HEK293 (cell line): ENCODE results near the gene RTCB.

Experiments used
- CTCF ChIA-PET: fragments of 350-600 bp; formaldehyde crosslinking; extraction: SDS; loops from one replicate; lab custom pipeline; 2021; ENCODE audit warnings: antibody characterized with exemption; lab: Yijun Ruan, JAX
- POLR2A ChIA-PET: fragments of 300-600 bp; formaldehyde crosslinking; extraction: SDS; loops from one replicate; lab custom pipeline; 2020; ENCODE audit warnings: antibody characterized with exemption, inconsistent platforms; lab: Yijun Ruan, JAX
- H3K27ac ChIP-seq: fragments of 200-500 bp; sonication (Bioruptor generic); 2 replicates; pipeline ENCODE4 v1.5.1; 2014; ENCODE audit warnings: low read depth, low read length, control low read depth, inconsistent platforms; ENCODE audit errors: extremely low read depth
- H3K36me3 ChIP-seq, 2 experiments: fragments of 200-500 bp in 1 of 2; sonication (Bioruptor generic) in 1 of 2; 1 replicate in 1 of 2; 2 replicates in 1 of 2; pipeline ENCODE4 v1.5.1; 2014 to 2017; ENCODE audit warnings: inconsistent platforms in 2 of 2, low read length in 2 of 2; ENCODE audit not compliant: control insufficient read depth in 2 of 2, insufficient read depth in 1 of 2
- H3K4me1 ChIP-seq: fragments of 200-500 bp; sonication (Bioruptor generic); 2 replicates; pipeline ENCODE4 v1.5.1; 2014; ENCODE audit warnings: mild to moderate bottlenecking, low read length, inconsistent platforms; ENCODE audit not compliant: control insufficient read depth, insufficient read depth
- H3K4me3 ChIP-seq: 2 replicates; pipeline ENCODE4 v1.5.1; 2011; ENCODE audit warnings: low read depth, mild to moderate bottlenecking, control low read depth, low read length, moderate library complexity
- H3K9me3 ChIP-seq: fragments of 200-500 bp; sonication (Bioruptor generic); 2 replicates; pipeline ENCODE4 v1.5.1; 2014; ENCODE audit warnings: low read depth, low read length, inconsistent platforms; ENCODE audit not compliant: control insufficient read depth, insufficient read depth
- ATF2 ChIP-seq: fragments of 450-650 bp; formaldehyde crosslinking; IDR thresholded peaks from 2 replicates; pipeline ENCODE4 v1.5.1; 2016; ENCODE audit warnings: missing biosample characterization, missing genetic modification characterization, low read depth
- BCL11B ChIP-seq: fragments of 450-650 bp; formaldehyde crosslinking; IDR thresholded peaks from 2 replicates; pipeline ENCODE4 v1.5.1; 2016; ENCODE audit warnings: low read depth, missing biosample characterization, missing genetic modification characterization
- FEZF1 ChIP-seq: fragments of 450-650 bp; formaldehyde crosslinking; IDR thresholded peaks from 2 replicates; pipeline ENCODE4 v1.5.1; 2016; ENCODE audit warnings: missing biosample characterization, missing genetic modification characterization
- KLF7 ChIP-seq: fragments of 450-650 bp; formaldehyde crosslinking; IDR thresholded peaks from 2 replicates; pipeline ENCODE4 v1.5.1; 2016; ENCODE audit warnings: missing biosample characterization, missing genetic modification characterization, borderline replicate concordance
- KLF8 ChIP-seq: fragments of 450-650 bp; formaldehyde crosslinking; IDR thresholded peaks from 2 replicates; pipeline ENCODE4 v1.5.1; 2016; ENCODE audit warnings: missing biosample characterization, missing genetic modification characterization
- KLF9 ChIP-seq: fragments of 450-650 bp; formaldehyde crosslinking; IDR thresholded peaks from 2 replicates; pipeline ENCODE4 v1.5.1; 2016; ENCODE audit warnings: missing biosample characterization, missing genetic modification characterization, low read depth
- OSR2 ChIP-seq: fragments of 450-650 bp; formaldehyde crosslinking; IDR thresholded peaks from 2 replicates; pipeline ENCODE4 v1.5.1; 2016; ENCODE audit warnings: missing biosample characterization, missing genetic modification characterization
- YY1 ChIP-seq: fragments of 450-650 bp; formaldehyde crosslinking; IDR thresholded peaks from 2 replicates; pipeline ENCODE4 v1.5.1; 2018; ENCODE audit warnings: missing biosample characterization, missing genetic modification characterization
- ZBTB1 ChIP-seq: fragments of 450-650 bp; formaldehyde crosslinking; IDR thresholded peaks from 2 replicates; pipeline ENCODE4 v1.5.1; 2016; ENCODE audit warnings: missing biosample characterization, missing genetic modification characterization
- ZBTB7A ChIP-seq: fragments of 450-650 bp; formaldehyde crosslinking; IDR thresholded peaks from 2 replicates; pipeline ENCODE4 v1.5.1; 2016; ENCODE audit warnings: low read depth, missing biosample characterization, missing genetic modification characterization
- ZFHX2 ChIP-seq: fragments of 450-650 bp; formaldehyde crosslinking; conservative IDR thresholded peaks from 2 replicates; pipeline ENCODE4 v1.5.1; 2016; ENCODE audit warnings: missing biosample characterization, missing genetic modification characterization
- ZNF114 ChIP-seq: fragments of 450-650 bp; formaldehyde crosslinking; IDR thresholded peaks from 2 replicates; pipeline ENCODE4 v1.5.0; 2017; ENCODE audit warnings: missing biosample characterization, missing genetic modification characterization
- ZNF121 ChIP-seq: fragments of 450-650 bp; formaldehyde crosslinking; IDR thresholded peaks from 2 replicates; pipeline ENCODE4 v1.5.1; 2016; ENCODE audit warnings: missing biosample characterization, missing genetic modification characterization
- ZNF155 ChIP-seq: fragments of 450-650 bp; formaldehyde crosslinking; IDR thresholded peaks from 2 replicates; pipeline ENCODE4 v1.5.1; 2016; ENCODE audit warnings: missing biosample characterization, missing genetic modification characterization
- ZNF184 ChIP-seq: fragments of 450-650 bp; IDR thresholded peaks from 2 replicates; pipeline ENCODE4 v1.5.1; 2018; ENCODE audit warnings: missing biosample characterization, mild to moderate bottlenecking, missing genetic modification characterization
- ZNF239 ChIP-seq: fragments of 450-650 bp; formaldehyde crosslinking; IDR thresholded peaks from 2 replicates; pipeline ENCODE4 v1.5.1; 2016; ENCODE audit warnings: missing biosample characterization, missing genetic modification characterization
- ZNF24 ChIP-seq: fragments of 450-650 bp; formaldehyde crosslinking; IDR thresholded peaks from 2 replicates; pipeline ENCODE4 v1.5.1; 2016; ENCODE audit warnings: missing biosample characterization, missing genetic modification characterization
- ZNF274 ChIP-seq, 2 experiments: fragments of 200-500 bp in 1 of 2; fragments of 450-650 bp in 1 of 2; sonication (Bioruptor generic) in 1 of 2; formaldehyde crosslinking in 1 of 2; IDR thresholded peaks; 2 replicates each; pipeline versions ENCODE4 v1.5.1 to v1.6.1; 2014 to 2016; ENCODE audit warnings: borderline replicate concordance in 1 of 2, inconsistent platforms in 1 of 2, low read length in 1 of 2, missing biosample characterization in 1 of 2, missing genetic modification characterization in 1 of 2
- ZNF302 ChIP-seq: fragments of 450-650 bp; formaldehyde crosslinking; IDR thresholded peaks from 2 replicates; pipeline ENCODE4 v1.5.1; 2016; ENCODE audit warnings: missing biosample characterization, missing genetic modification characterization, low read depth
- ZNF311 ChIP-seq: fragments of 450-650 bp; formaldehyde crosslinking; IDR thresholded peaks from 2 replicates; pipeline ENCODE4 v1.5.1; 2017; ENCODE audit warnings: missing biosample characterization, missing genetic modification characterization, borderline replicate concordance
- ZNF324 ChIP-seq: fragments of 450-650 bp; formaldehyde crosslinking; IDR thresholded peaks from 2 replicates; pipeline ENCODE4 v1.5.1; 2016; ENCODE audit warnings: missing biosample characterization, missing genetic modification characterization
- ZNF341 ChIP-seq: fragments of 450-650 bp; formaldehyde crosslinking; IDR thresholded peaks from 2 replicates; pipeline ENCODE4; 2016; ENCODE audit warnings: low read depth, missing biosample characterization, missing genetic modification characterization
- ZNF423 ChIP-seq: fragments of 450-650 bp; formaldehyde crosslinking; IDR thresholded peaks from 2 replicates; pipeline ENCODE4 v1.5.1; 2016; ENCODE audit warnings: missing biosample characterization, missing genetic modification characterization
- ZNF426 ChIP-seq: fragments of 450-650 bp; formaldehyde crosslinking; IDR thresholded peaks from 2 replicates; pipeline ENCODE4 v1.5.1; 2017; ENCODE audit warnings: missing biosample characterization, missing genetic modification characterization, mild to moderate bottlenecking, inconsistent platforms, moderate library complexity
- ZNF510 ChIP-seq: fragments of 450-650 bp; formaldehyde crosslinking; IDR thresholded peaks from 2 replicates; pipeline ENCODE4 v1.5.1; 2018; ENCODE audit warnings: mild to moderate bottlenecking, missing genetic modification characterization, missing biosample characterization; ENCODE audit not compliant: insufficient replicate concordance
- ZNF585B ChIP-seq: fragments of 450-650 bp; formaldehyde crosslinking; IDR thresholded peaks from 2 replicates; pipeline ENCODE4 v1.5.1; 2016; ENCODE audit warnings: missing biosample characterization, missing genetic modification characterization
- ZNF623 ChIP-seq: fragments of 450-650 bp; formaldehyde crosslinking; IDR thresholded peaks from 2 replicates; pipeline ENCODE4 v1.5.1; 2016; ENCODE audit warnings: missing biosample characterization, missing genetic modification characterization
- ZNF654 ChIP-seq: fragments of 450-650 bp; formaldehyde crosslinking; IDR thresholded peaks from 2 replicates; pipeline ENCODE4 v1.5.1; 2016; ENCODE audit warnings: low read depth, missing biosample characterization, missing genetic modification characterization
- ZNF660 ChIP-seq: fragments of 450-650 bp; IDR thresholded peaks from 2 replicates; pipeline ENCODE4 v1.5.1; 2018; ENCODE audit warnings: missing biosample characterization, mild to moderate bottlenecking, missing genetic modification characterization
- ZNF670 ChIP-seq: fragments of 450-650 bp; formaldehyde crosslinking; IDR thresholded peaks from 2 replicates; pipeline ENCODE4 v1.5.1; 2016; ENCODE audit warnings: missing biosample characterization, missing genetic modification characterization, low read depth
- ZNF792 ChIP-seq: fragments of 450-650 bp; formaldehyde crosslinking; IDR thresholded peaks from 2 replicates; pipeline ENCODE4 v1.5.1; 2016; ENCODE audit warnings: missing biosample characterization, missing genetic modification characterization
- ZSCAN16 ChIP-seq: fragments of 450-650 bp; formaldehyde crosslinking; IDR thresholded peaks from 2 replicates; pipeline ENCODE4 v1.5.1; 2016; ENCODE audit warnings: missing biosample characterization, missing genetic modification characterization
- ZSCAN23 ChIP-seq: fragments of 450-650 bp; formaldehyde crosslinking; IDR thresholded peaks from 2 replicates; pipeline ENCODE4 v1.5.1; 2016; ENCODE audit warnings: missing biosample characterization, missing genetic modification characterization
- TF ChIP-seq, protein P1 (sequence below): fragments of 450-650 bp; formaldehyde crosslinking; IDR thresholded peaks from 2 replicates; pipeline ENCODE4 v1.5.1; 2016; ENCODE audit warnings: missing biosample characterization, missing genetic modification characterization
- TF ChIP-seq, protein P2 (sequence below): IDR thresholded peaks from 2 replicates; pipeline ENCODE4 v1.6.1; 2011; ENCODE audit warnings: mild to moderate bottlenecking, low read depth, low read length, borderline replicate concordance
- TF ChIP-seq, protein P3 (sequence below): fragments of 450-650 bp; formaldehyde crosslinking; IDR thresholded peaks from 2 replicates; pipeline ENCODE4 v1.5.1; 2017; ENCODE audit warnings: missing biosample characterization, missing genetic modification characterization

The RTCB gene

GRCh38 chr22:32448980-32449379, 36.9 kb upstream of the RTCB start:
- Histone ChIP-seq H3K4me3 (no peak overlapping the region), H3K4me1 (no peaks in the 10 kb centered on the region), H3K27ac (no peak overlapping the region), H3K9me3 (no peaks in the 10 kb centered on the region), H3K36me3 (no peaks in the 10 kb centered on the region)
- CTCF ChIA-PET, result interaction anchor here (0.6 to 0.7 kb wide), 2 partner anchors 144 to 609 kb away, joined by 3 to 6 read pairs; no protein-coding TSS in a partner anchor
- POLR2A ChIA-PET, result no interaction called here
- TF ChIP-seq ATF2 (tag by site-specific recombination) (no peak), ZSCAN23 (tag by site-specific recombination) (no peak), ZNF311 (tag by site-specific recombination) (no peak), ZNF423 (tag by site-specific recombination) (no peak), ZNF24 (tag by site-specific recombination) (peak; percentile 60; the same call in 1 of the 2 replicates), ZNF426 (tag by site-specific recombination) (no peak), KLF9 (tag by site-specific recombination) (no peak), ZNF155 (tag by site-specific recombination) (no peak), ZFHX2 (tag by site-specific recombination) (no peak), ZNF121 (tag by site-specific recombination) (no peak), KLF7 (tag by site-specific recombination) (no peak), BCL11B (no peak), ZNF274 (IDR thresholded peaks at IDR 0.05; ENCODE audit: low read length) (no peak), ZNF274 (tag by site-specific recombination; IDR thresholded peaks at IDR 0.05; ENCODE audit: borderline replicate concordance) (no peak), ZNF324 (tag by site-specific recombination) (0 out of 2 replicates have a peak, but pooled peaks have one; percentile 47), KLF8 (tag by site-specific recombination) (0 out of 2 replicates have a peak, but pooled peaks have one; percentile 25), ZSCAN16 (tag by site-specific recombination) (no peak), ZNF792 (tag by site-specific recombination) (no peak), ZNF654 (tag by site-specific recombination) (no peak), ZBTB1 (tag by site-specific recombination) (no peak), YY1 (tag by site-specific recombination) (no peak), ZNF623 (tag by site-specific recombination) (no peak), ZNF302 (tag by site-specific recombination) (no peak), ZNF184 (tag by site-specific recombination) (0 out of 2 replicates have a peak, but pooled peaks have one; percentile 29), ZNF510 (tag by site-specific recombination) (no peak), OSR2 (peak; percentile 66), ZNF670 (tag by site-specific recombination) (no peak), FEZF1 (tag by site-specific recombination) (peak; percentile 49; the same call in 1 of the 2 replicates), ZNF341 (tag by site-specific recombination) (no peak), ZNF660 (tag by site-specific recombination) (peak; percentile 48; the same call in 1 of the 2 replicates), ZNF239 (no peak), ZNF585B (tag by site-specific recombination) (no peak), ZNF114 (tag by site-specific recombination) (no peak), ZBTB7A (tag by site-specific recombination) (no peak)
- TF ChIP-seq, protein P1, sequence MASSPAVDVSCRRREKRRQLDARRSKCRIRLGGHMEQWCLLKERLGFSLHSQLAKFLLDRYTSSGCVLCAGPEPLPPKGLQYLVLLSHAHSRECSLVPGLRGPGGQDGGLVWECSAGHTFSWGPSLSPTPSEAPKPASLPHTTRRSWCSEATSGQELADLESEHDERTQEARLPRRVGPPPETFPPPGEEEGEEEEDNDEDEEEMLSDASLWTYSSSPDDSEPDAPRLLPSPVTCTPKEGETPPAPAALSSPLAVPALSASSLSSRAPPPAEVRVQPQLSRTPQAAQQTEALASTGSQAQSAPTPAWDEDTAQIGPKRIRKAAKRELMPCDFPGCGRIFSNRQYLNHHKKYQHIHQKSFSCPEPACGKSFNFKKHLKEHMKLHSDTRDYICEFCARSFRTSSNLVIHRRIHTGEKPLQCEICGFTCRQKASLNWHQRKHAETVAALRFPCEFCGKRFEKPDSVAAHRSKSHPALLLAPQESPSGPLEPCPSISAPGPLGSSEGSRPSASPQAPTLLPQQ (tag by site-specific recombination), result peak; percentile 66
- TF ChIP-seq, protein P2, sequence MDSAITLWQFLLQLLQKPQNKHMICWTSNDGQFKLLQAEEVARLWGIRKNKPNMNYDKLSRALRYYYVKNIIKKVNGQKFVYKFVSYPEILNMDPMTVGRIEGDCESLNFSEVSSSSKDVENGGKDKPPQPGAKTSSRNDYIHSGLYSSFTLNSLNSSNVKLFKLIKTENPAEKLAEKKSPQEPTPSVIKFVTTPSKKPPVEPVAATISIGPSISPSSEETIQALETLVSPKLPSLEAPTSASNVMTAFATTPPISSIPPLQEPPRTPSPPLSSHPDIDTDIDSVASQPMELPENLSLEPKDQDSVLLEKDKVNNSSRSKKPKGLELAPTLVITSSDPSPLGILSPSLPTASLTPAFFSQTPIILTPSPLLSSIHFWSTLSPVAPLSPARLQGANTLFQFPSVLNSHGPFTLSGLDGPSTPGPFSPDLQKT, result no peak
- TF ChIP-seq, protein P3, sequence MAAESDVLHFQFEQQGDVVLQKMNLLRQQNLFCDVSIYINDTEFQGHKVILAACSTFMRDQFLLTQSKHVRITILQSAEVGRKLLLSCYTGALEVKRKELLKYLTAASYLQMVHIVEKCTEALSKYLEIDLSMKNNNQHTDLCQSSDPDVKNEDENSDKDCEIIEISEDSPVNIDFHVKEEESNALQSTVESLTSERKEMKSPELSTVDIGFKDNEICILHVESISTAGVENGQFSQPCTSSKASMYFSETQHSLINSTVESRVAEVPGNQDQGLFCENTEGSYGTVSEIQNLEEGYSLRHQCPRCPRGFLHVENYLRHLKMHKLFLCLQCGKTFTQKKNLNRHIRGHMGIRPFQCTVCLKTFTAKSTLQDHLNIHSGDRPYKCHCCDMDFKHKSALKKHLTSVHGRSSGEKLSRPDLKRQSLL (tag by site-specific recombination), result no peak
